KMS-11 (cell line): ENCODE data around the gene DTNB.

ENCODE experiments used
- H2AFZ ChIP-seq: fragments of 200-600 bp; sonication (generic); 2 replicates; pipeline ENCODE4 v1.6.1; 2016; ENCODE audit warnings: antibody characterized with exemption, mixed run types, low read depth
- H3K27ac ChIP-seq: fragments of 200-600 bp; sonication (generic); 2 replicates; pipeline ENCODE4 v1.6.1; 2016; ENCODE audit warnings: mild to moderate bottlenecking, mixed run types
- H3K27me3 ChIP-seq: fragments of 200-600 bp; sonication (generic); 2 replicates; pipeline ENCODE4 v1.6.1; 2017; ENCODE audit warnings: mild to moderate bottlenecking, low read depth, mixed run types, moderate library complexity; ENCODE audit not compliant: insufficient read depth
- H3K36me3 ChIP-seq: fragments of 200-600 bp; sonication (generic); 2 replicates; pipeline ENCODE4 v1.6.1; 2017; ENCODE audit warnings: mild to moderate bottlenecking, mixed run types; ENCODE audit not compliant: insufficient read depth
- H3K4me1 ChIP-seq: fragments of 200-600 bp; sonication (generic); 2 replicates; pipeline ENCODE4 v1.6.1; 2016; ENCODE audit warnings: mild to moderate bottlenecking, low read depth, mixed run types; ENCODE audit not compliant: poor library complexity, severe bottlenecking
- H3K4me2 ChIP-seq: fragments of 200-600 bp; sonication (generic); 2 replicates; pipeline ENCODE4 v1.7.0; 2016; ENCODE audit warnings: mild to moderate bottlenecking, mixed run types
- H3K4me3 ChIP-seq: fragments of 200-600 bp; sonication (generic); IDR thresholded peaks from 2 replicates; pipeline ENCODE4 v1.6.1; 2017; ENCODE audit warnings: low read depth, low read length, mixed read lengths; ENCODE audit not compliant: insufficient read depth
- H3K79me2 ChIP-seq: fragments of 200-600 bp; sonication (generic); 2 replicates; pipeline ENCODE4 v1.6.1; 2016; ENCODE audit warnings: low read depth, mixed run types; ENCODE audit not compliant: insufficient read depth
- H3K9ac ChIP-seq: fragments of 200-600 bp; sonication (generic); 2 replicates; pipeline ENCODE4 v1.6.1; 2016; ENCODE audit warnings: mild to moderate bottlenecking, mixed run types
- H4K20me1 ChIP-seq: fragments of 200-600 bp; sonication (generic); 2 replicates; pipeline ENCODE4 v1.6.1; 2016; ENCODE audit warnings: mild to moderate bottlenecking, mixed run types; ENCODE audit not compliant: insufficient read depth
- CTCF ChIP-seq: fragments of 200-600 bp; sonication (generic); conservative IDR thresholded peaks from 2 replicates; pipeline ENCODE4 v1.6.1; 2017; ENCODE audit warnings: low read depth, mild to moderate bottlenecking, antibody characterized with exemption, low read length, moderate library complexity, mixed read lengths

DTNB gene

GRCh38 chr2:25521665-25522387, 151.6 kb downstream of the DTNB start:
- peak overlapping the region; percentile 0; the same call in 1 of the 2 replicates for H3K27ac ChIP-seq
- H3K36me3 ChIP-seq = no peaks in the 10 kb centered on the region
- TF ChIP-seq CTCF = peak; percentile 88
- H3K4me1 ChIP-seq = peaks cover 12% of the 10 kb centered on the region
- H3K4me3 ChIP-seq = no peak overlapping the region
- no peaks in the 10 kb centered on the region for H4K20me1 ChIP-seq
- H3K9ac ChIP-seq = no peak overlapping the region
- peak overlapping the region; percentile 60 for H2AFZ ChIP-seq
- H3K79me2 ChIP-seq = no peaks in the 10 kb centered on the region
- peak overlapping the region; percentile 50 for H3K4me2 ChIP-seq
- no peaks in the 10 kb centered on the region for H3K27me3 ChIP-seq

- Histone ChIP-seq H4K20me1 (no peaks in the 10 kb centered on the region), H3K27ac (no peak overlapping the region), H3K4me2 (no peak overlapping the region), H3K9ac (no peak overlapping the region), H3K27me3 (no peaks in the 10 kb centered on the region), H3K79me2 (no peaks in the 10 kb centered on the region), H3K4me3 (no peak overlapping the region), H3K4me1 (peaks cover 14% of the 10 kb centered on the region), H2AFZ (no peak overlapping the region), H3K36me3 (no peaks in the 10 kb centered on the region)
- TF ChIP-seq CTCF = no peak
Measured at GRCh38 chr2:25521126-25521525, 152.3 kb downstream of the DTNB start.

DNA sequence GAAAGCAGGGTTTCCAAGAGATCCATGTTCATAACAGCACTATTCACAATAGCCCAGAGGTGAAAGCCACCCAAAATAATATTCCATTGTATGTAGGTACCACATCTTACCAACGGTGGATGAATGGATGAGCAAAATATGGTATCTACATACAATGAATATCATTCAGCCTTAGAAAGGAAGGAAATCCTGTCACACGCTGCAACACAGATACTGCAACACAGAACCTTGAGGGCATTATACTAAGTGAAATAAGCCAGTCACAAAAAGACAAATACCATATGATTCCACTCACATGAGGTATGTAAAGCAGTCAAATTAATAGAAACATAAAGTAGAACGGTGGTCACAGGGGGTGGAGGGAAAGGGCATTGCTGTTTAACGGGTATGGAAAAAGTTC, 155.7 kb downstream of the DTNB start:
- Histone ChIP-seq H3K4me2 (no peak overlapping the region), H3K27ac (no peak overlapping the region), H3K4me3 (no peak overlapping the region), H4K20me1 (no peaks in the 10 kb centered on the region), H3K9ac (no peak overlapping the region), H3K4me1 (peaks cover 14% of the 10 kb centered on the region), H2AFZ (no peak overlapping the region), H3K27me3 (no peaks in the 10 kb centered on the region), H3K36me3 (no peaks in the 10 kb centered on the region), H3K79me2 (no peaks in the 10 kb centered on the region)
- no peak for TF ChIP-seq CTCF

DNA sequence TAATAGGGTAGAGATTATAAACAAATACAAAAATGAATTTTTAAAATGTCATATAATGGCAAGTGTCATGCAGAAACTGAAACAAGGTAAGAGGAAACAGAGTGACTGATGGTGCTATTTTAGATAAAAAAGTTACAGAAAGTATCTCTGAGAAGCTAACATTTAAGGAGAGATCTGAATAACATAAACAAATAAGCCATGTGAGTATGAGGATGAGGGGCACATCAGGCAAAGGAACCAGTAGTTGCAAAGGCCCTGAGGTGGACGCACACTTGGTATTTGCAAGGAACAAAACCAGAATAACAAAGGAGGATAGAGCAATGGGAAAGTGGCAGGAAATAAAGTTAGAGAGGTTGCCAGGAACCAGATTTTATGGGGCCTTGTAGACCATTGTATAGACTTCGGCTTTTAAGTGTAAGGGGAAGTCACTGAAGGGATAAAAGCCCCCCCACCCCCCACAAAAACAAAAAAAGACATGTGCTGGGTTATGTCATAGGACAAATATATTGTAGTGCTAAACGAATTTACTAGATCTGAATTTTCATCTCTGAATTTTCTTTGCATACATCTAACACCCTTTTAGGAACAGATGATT, 159.2 kb downstream of the DTNB start:
- no peaks in the 10 kb centered on the region for H3K27me3 ChIP-seq
- TF ChIP-seq CTCF = no peak
- no peaks in the 10 kb centered on the region for H4K20me1 ChIP-seq
- H3K36me3 ChIP-seq = no peaks in the 10 kb centered on the region
- H2AFZ ChIP-seq = no peak overlapping the region
- H3K4me2 ChIP-seq = no peak overlapping the region
- no peak overlapping the region for H3K4me3 ChIP-seq
- H3K4me1 ChIP-seq = peaks cover 4% of the 10 kb centered on the region
- H3K9ac ChIP-seq = no peak overlapping the region
- H3K79me2 ChIP-seq = no peaks in the 10 kb centered on the region
- H3K27ac ChIP-seq = no peak overlapping the region
